HS-5 (cell line): Measurements from ENCODE around the gene NTN3.
"Not testable (repeated sequence)": the region's sequence is repeated elsewhere in the genome, so short reads cannot be mapped to it uniquely, and the experiment has no call there.

ENCODE experiments used
- DNase-seq: peaks from one replicate; pipeline ENCODE4 v3.0.0-alpha.2; 2012; ENCODE audit warnings: low read depth

Gene NTN3

GRCh38 chr16:2471016-2471652, at the start of gene NTN3:
TSS of gene NTN3 (plus strand) at chr16:2471297. CDS start at chr16:2471702, 405 bp downstream.
- no peak for DNase-seq

- DNase-seq, result no peak
Measured at GRCh38 chr16:2422123-2422867, 48.8 kb upstream of the NTN3 start.

- DNase-seq, result no peak
Measured at GRCh38 chr16:2424061-2425007, 46.8 kb upstream of the NTN3 start.

- DNase-seq, result no peak
Measured at GRCh38 chr16:2425008-2425518, 46.0 kb upstream of the NTN3 start.

- DNase-seq, result no peak
Measured at GRCh38 chr16:2425825-2426430, 45.2 kb upstream of the NTN3 start.

- no peak for DNase-seq
Measured at GRCh38 chr16:2426941-2427361, 44.1 kb upstream of the NTN3 start.

GRCh38 chr16:2427526-2427925, 43.6 kb upstream of the NTN3 start:
- DNase-seq, result no peak

GRCh38 chr16:2428051-2428783, 42.9 kb upstream of the NTN3 start:
- no peak for DNase-seq

- DNase-seq, result no peak
Measured at GRCh38 chr16:2428784-2429033, 42.4 kb upstream of the NTN3 start.

- peak; percentile 72 for DNase-seq
Measured at GRCh38 chr16:2429034-2429770, 41.9 kb upstream of the NTN3 start, which contains the start of gene CCNF. TSS of gene CCNF (plus strand) at chr16:2429447. CDS start at chr16:2429482, 35 bp downstream.

- no peak for DNase-seq
Measured at GRCh38 chr16:2429771-2430663, 41.1 kb upstream of the NTN3 start.

GRCh38 chr16:2432286-2432685, 38.8 kb upstream of the NTN3 start:
- DNase-seq, result no peak

GRCh38 chr16:2432801-2433505, 38.1 kb upstream of the NTN3 start:
- DNase-seq, result no peak

GRCh38 chr16:2435236-2435635, 35.9 kb upstream of the NTN3 start:
- not testable (repeated sequence) for DNase-seq

GRCh38 chr16:2436110-2436509, 35.0 kb upstream of the NTN3 start:
- no peak for DNase-seq

- no peak for DNase-seq
Measured at GRCh38 chr16:2437032-2437790, 33.9 kb upstream of the NTN3 start.

GRCh38 chr16:2438121-2438520, 33.0 kb upstream of the NTN3 start:
- no peak for DNase-seq

- DNase-seq, result no peak
Measured at GRCh38 chr16:2439598-2439997, 31.5 kb upstream of the NTN3 start.
